Hindlimb muscle (tissue), 1 donor: ENCODE measurements around the gene SPON1. TPM values are rescaled to one million over a fixed set of nuclear protein-coding genes. Genes with fewer than 3 reads are reported as not detected.

ENCODE experiments used
- DNase-seq: peaks from one replicate; pipeline ENCODE4 v3.0.0-alpha.2; 2013
- polyA plus RNA-seq: library from polyadenylated mRNA; unstranded; fragments of 120-200 nt; gene quantifications from one replicate; pipeline ENCODE4 v1.2.1, GENCODE V29; 2013; ENCODE audit not compliant: insufficient read length

Gene SPON1
- polyA plus RNA-seq, 1 donor, result 29.3 TPM

DNA sequence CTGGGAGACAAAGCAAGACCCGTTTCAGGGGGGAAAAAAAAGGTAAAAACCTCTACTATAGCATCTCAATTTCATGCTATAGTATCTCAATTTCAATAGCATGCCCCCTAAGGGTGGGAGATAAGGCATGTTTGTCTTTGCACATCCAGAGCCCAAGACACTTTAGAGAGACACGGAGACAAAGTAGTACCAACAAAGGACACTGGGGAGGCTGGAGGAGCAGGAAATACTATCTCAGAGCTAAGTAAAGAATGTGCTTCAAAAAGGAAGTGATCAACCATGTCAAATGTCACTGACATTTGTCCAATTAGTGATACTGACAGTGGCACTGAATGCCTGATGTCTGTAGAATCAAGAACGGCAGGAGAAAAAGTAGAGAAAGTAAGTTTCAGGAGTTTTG lies 327.9 kb downstream of the SPON1 start:
- DNase-seq, result no peak

DNA sequence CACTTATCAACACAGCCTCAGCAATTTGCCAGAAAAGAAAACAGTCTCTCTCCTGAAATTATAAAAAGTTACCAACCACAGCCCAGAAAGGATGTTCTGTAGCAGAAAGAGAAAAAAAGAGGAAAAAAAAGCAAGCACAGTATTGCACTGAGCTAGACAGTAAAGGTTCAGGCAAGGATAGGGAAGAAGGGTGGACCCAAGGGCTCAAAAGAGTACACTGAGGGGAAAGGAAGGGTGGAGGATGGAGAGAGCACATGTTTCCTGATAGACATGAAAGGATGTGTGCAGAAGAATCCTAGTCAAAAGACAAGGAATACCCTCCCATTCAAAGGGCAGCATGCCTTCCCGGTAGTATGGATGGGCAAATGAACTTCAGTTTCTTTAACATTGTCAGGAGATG lies 337.4 kb downstream of the SPON1 start:
- no peak for DNase-seq

GRCh38 chr11:14300661-14301304 lies 338.3 kb downstream of the SPON1 start:
- peak; percentile 24 for DNase-seq

GRCh38 chr11:14304601-14305000 lies 342.1 kb downstream of the SPON1 start:
- DNase-seq, result peak; percentile 7

DNA sequence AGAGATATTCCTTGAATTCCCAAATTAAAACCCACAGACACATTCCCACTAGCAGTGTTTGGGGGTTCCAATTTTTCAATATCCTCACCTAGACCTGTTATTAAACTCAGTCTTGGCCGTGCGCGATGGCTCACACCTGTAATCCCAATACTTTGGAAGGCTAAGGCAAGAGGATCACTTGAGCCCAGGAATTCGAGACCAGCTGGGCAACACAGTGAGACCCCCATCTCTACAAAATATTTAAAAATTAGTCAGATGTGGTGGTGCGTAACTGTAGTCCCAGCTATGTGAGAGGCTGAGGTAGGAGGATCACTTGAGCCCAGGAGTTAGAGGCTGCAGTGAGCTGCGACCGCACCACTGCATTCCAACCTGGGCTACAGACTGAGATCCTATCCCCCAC lies 343.1 kb downstream of the SPON1 start:
- DNase-seq, result no peak

- DNase-seq, result no peak
These were observed 344.0 kb downstream of the SPON1 start for GRCh38 chr11:14306481-14306880.

GRCh38 chr11:14308114-14308896 lies 345.8 kb downstream of the SPON1 start:
- peak; percentile 10 for DNase-seq

DNA sequence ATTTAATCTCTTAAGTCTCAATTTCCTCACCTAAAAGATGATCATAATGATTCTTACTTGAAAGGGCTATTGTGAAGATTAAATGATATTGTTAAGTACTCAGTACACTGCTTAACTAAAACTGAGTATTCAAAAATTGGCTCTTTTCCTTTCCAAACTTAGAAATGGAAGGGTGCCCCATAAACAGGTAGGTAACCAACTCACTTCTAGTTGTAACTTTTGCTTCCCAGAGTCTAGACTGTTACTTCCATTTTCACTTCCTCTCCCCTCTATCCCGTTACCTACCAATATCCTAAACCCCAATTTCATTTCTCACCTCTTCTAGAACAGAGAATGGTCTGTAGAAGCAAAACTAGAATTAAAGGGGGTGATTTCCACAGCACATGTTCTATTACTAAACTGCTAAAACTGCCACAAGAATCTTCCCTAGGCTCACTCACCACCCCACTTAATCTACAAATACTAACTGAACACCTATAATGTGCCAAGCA lies 346.4 kb downstream of the SPON1 start:
- no peak for DNase-seq

DNA sequence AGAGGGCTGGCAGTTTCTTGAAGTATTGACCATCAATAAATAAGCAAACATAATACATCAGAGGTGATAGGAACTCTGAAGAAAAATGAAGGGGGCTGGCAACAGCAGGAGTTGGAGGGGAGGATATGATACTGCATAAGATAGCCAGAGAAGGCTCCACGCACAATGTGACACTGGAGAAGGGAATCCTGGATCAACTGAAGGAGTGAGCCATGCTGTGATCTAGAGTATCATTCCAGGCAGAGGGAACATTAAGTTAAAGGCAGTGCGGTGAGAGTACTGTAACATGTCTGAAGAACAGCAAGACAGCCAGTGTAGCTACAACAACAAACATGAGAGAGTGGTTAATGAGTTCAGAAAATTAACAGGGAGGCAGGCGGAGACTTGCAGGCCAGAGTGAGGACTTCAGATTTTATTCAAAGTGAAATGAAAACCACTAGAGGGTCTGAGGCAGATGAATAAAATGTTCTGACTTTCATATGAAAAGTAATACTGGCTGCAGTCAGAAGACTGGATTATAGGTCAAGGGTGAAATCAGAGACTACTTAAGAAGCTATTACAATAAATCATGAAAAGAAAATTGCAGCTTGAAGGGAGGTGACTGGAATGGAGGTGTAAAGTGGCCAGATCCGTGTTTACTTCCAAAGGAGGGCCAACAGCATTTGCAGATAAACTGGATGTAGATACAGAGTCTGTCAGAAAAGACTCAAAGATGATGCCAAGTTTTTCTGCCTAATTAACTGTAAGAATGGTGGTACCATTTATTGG lies 347.1 kb downstream of the SPON1 start:
- no peak for DNase-seq

DNA sequence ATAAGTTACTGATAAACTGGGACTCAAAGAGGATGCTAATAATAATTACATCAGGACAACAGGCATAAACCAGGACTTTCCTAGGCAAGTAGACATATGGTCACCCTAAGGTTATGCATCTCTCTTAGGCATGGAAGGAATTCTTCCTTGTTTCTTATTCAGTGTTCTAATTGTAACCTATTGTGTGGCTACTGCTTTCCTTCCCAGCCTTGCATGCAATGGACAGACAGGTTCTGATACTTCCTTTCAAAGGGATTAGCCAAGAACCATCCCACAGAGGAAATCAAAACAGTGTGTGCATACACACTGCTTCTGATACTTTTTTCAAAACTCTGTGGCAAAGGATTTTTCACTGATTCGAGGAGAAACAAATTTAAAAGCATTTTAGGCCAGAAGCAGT lies 348.2 kb downstream of the SPON1 start:
- DNase-seq, result no peak

GRCh38 chr11:14312736-14313438 lies 350.4 kb downstream of the SPON1 start:
- no peak for DNase-seq

- DNase-seq, result no peak
These were observed 351.6 kb downstream of the SPON1 start for GRCh38 chr11:14314127-14314526.

GRCh38 chr11:14315130-14315529 lies 352.6 kb downstream of the SPON1 start:
- DNase-seq, result no peak
